GM21723 (cell line): ENCODE measurements around the gene MARK3.

Experiments used
- ATAC-seq: cut with Tn5 transposase; IDR thresholded peaks from one replicate; pipeline ENCODE4 v1.9.1; 2021; ENCODE audit warnings: mild to moderate bottlenecking, moderate library complexity; ENCODE audit not compliant: unreplicated experiment

The MARK3 gene

GRCh38 chr14:103533999-103534575 is 148.9 kb downstream of the MARK3 start:
- no peak for ATAC-seq

DNA sequence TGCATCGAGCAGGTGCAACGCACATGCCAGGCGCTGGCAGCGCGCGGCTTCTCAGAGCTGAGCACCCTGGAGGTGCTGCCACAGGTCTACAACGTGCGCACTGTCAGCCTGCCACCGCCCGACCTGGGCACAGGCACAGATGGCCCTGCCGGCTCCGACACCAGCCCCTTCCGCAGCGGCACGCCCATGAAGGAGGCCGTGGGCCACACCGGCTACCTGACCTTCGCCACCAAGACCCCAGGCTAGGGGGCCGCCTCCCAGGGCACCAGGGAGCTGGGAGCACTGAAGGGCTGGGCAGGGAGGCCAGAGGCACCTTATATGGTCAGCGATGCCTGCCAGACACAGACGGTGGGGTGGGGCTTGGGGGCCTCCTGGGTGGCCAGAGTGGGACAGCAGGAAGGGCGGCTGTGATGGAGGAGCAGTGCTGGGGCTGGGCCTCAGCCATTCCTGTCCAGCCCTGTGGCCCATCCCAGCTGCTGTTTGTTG is 149.4 kb downstream of the MARK3 start:
- no peak for ATAC-seq

GRCh38 chr14:103535081-103535890 is 150.1 kb downstream of the MARK3 start:
- no peak for ATAC-seq

DNA sequence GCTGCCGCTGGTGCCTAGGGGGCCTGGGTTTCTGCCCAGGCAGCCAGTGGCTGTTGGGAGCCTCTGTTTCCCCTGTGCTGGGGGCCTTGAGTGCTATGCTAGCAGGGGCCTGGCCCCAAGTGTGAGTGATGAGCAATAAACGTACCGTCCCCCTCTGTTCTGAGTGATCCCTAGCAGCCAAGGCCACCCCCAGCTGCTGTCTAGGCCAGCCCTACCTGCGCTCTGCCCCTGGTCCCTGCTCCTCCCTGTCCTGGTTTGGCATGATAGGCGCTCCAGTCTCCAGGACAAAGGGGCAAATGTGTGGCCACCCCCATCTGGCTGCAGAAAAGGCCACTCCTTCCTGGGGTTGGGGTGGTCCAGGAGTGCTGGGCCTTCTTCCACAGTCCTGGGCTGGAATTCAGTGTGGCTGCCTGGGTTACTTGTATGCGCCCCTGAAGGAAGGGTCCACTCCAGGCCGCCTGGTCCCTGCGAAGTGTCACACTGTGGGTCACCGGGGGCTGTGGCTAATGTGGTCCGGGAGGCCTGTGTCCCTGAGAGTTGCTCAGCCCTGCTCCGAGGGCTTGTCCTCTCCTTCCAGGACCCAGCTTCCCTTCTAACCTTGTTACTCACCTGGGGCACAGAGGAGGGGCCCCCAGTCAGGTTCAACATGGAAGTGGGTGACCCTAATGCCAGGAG is 150.8 kb downstream of the MARK3 start:
- no peak for ATAC-seq

DNA sequence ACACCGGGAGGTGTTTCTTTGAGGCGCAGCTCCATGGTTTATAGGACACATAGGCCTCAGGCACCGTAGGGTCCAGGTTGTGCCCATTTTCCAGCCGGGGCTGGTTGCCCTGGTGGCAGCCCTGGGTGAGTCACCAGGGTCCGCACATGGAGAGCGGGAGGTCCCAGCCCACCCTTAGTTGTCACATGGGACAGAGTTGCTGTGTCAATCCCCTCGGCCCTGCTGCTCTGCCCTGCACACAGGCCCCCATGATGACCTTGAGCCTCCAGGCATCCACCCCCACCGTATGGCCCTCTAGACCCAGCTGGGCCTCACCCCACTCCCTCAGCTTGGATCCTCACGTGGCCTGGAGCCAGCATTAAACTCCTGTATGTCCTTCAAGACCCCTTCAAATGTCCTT is 151.5 kb downstream of the MARK3 start:
- ATAC-seq: no peak

- ATAC-seq: no peak
Measured at GRCh38 chr14:103537175-103537990, 152.2 kb downstream of the MARK3 start.

GRCh38 chr14:103538291-103539055 is 153.3 kb downstream of the MARK3 start:
- ATAC-seq: no peak

- no peak for ATAC-seq
Measured at GRCh38 chr14:103539056-103539825, 154.0 kb downstream of the MARK3 start.

GRCh38 chr14:103540821-103541708 is 155.8 kb downstream of the MARK3 start:
- ATAC-seq: no peak

- no peak for ATAC-seq
Measured at GRCh38 chr14:103541709-103542604, 156.7 kb downstream of the MARK3 start.

- ATAC-seq: no peak
Measured at GRCh38 chr14:103542605-103543088, 157.4 kb downstream of the MARK3 start.

DNA sequence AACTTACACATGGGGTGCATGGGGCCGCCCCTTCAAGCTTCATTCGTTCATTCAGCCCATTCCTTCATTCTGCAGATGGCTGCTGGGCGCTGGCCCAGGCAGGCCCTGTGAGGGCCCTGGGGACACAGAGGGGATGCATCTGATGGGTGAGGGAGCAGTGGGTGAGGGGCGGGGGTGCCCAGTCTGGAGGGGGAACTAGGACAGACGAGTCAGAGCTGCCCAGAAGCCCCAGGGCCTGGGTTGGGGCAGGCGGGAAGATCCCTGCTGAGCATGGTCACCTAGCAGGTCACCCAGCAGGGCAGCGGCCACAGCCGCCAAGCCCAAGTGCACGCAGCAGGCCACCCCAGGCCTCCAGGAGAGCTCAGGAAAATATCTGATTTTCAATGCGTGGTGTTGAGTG is 157.9 kb downstream of the MARK3 start:
- ATAC-seq: no peak

DNA sequence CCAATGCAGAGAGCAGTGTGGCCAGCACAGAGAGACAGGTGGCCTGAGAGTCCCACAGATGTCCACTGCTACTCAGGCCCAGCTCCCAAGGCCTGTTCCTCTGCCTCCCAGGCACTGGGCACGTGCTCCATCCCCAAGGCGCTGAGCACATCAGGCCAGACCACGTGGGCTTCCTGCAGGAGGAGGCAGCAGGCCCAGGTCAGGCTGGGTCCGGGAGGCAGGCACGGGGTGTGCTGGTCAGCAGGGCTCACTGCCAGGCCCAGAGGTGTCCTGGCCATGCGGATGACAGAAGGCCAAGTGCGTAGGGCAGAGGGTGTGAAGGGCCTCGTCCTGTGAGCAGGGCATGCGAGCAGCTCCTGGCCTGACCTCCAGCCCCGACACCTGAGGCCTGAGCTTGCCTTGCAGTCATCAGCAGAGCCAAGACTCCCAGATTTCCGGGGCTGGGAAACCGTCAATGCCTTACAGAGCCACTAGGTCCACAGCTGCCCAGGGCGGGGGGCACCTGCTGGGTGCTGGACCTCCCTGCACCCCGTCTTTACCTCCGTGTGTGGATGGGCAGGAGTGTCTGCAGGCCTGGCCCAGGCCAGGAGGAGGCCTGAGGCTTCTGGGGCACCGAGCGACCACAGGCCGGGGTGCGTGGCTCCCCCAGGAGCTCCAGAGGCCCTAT is 158.6 kb downstream of the MARK3 start:
- ATAC-seq: no peak

DNA sequence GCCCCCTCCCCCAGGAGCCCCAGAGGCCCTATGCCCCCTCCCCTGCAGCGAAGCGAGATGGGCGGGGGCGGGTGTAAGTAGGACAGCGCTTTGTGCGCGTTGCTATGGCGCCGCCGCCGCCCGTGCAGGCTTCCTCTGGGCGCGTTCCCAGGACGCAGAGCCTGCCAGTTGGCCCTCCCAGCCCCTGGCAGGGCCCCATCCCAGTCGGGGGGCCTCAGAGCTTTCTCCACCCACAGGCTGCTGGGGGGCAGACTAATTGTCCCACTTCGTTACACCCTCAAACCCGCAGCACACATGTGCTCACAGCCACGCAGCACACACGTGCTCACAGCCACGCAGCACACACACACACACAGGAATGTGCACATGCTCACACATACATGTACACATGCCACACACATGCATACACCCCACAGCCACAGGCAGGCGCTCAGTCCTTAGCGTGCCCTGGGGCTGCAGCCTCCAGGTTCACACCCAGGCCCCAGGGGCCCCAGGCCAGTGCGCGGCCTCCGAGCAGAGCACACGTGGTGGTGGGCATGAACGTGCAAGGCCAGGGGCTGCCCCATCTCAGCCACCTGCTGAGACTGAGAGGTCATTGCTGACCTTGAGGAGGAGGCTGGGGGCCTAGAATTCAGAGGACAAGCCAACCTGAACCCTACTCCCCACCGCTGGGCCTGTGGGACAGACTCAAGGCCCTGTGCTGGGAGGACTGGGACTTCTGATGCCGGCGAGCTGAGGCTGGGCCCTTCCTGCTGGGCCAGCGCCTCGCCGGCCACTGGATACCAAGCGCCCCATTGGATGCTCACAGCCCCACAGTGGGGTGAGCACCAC is 159.4 kb downstream of the MARK3 start:
- ATAC-seq: no peak

DNA sequence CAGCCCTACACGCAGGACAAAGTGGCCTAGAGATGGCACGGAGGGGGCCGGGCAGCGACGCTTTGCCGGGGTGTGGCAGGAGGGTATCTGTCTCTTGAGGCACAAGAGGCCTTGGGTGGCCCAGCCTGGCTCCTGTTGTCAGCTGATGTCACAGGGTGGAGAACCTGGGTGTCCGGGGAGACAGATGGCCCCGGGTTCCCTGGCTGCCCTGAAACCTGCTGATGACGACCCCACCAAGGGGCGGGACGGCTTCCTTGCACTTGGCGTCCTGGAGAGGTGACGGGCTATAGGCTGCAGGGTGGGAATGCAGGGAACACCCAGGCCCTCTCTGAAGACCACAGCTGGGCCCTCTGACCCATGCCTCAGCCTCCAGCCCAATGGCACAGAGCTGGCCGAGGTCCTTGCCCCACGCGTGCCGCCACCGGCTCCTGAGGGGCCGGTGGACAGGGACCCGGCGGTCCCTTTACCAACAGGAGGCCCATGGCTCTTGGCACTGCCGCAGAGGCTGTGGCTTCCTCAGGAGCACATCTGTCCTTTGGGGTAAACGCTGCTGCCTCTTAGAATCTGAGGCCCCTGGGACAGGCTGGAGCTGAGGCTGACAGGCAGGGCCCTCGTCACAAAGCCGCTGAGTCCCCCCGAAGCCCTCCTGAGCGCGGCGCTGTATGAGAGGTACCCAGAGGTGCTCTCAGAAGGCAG is 160.2 kb downstream of the MARK3 start:
- no peak for ATAC-seq
